PFSK-1 (cell line): ENCODE results near the gene DLGAP1.

Experiments used
- FOXP2 ChIP-seq: optimal IDR thresholded peaks from 2 replicates; pipeline ENCODE3; 2011; ENCODE audit warnings: borderline replicate concordance, control low read depth, inconsistent platforms; ENCODE audit not compliant: insufficient read depth; ENCODE audit errors: extremely low read length, extremely low read depth
- POLR2AphosphoS5 ChIP-seq: IDR thresholded peaks from 2 replicates; pipeline ENCODE4 v1.6.1; 2012; ENCODE audit warnings: low read depth, mild to moderate bottlenecking, control low read depth, low read length, moderate library complexity
- TAF1 ChIP-seq: IDR thresholded peaks from 2 replicates; pipeline ENCODE4 v1.6.1; 2012; ENCODE audit warnings: low read length, control low read depth, borderline replicate concordance; ENCODE audit not compliant: insufficient read depth
- TF ChIP-seq, protein P1 (sequence below), 2 experiments: IDR thresholded peaks; 2 replicates each; pipeline versions ENCODE4 v1.6.1 to v1.8.0; 2011 to 2012; ENCODE audit warnings: low read depth in 2 of 2, low read length in 2 of 2, control low read depth in 1 of 2, inconsistent platforms in 1 of 2, mild to moderate bottlenecking in 1 of 2, moderate library complexity in 1 of 2; ENCODE audit not compliant: insufficient read depth in 1 of 2

DNA sequence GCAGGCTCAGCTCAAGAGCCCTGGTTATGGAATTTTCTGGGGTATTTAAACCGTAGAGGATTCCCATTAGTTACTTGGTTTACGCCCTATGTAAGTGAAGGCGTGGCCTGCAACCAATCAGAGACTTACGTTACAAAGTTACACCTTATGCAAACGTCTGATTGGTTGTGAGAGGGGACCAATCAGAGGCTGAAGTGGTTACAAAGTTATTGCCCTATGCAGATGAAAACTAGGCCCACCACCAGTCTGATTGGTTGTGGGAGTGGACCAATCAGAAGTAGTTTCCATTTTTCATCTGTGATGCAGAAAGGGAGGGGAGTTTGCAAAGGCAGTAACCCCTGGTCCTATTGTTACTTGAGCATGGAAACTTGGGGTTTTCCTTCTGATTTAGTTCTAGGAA, 49.1 kb downstream of the DLGAP1 start:
- TF ChIP-seq FOXP2 = no peak
- TF ChIP-seq POLR2AphosphoS5 = no peak
- TF ChIP-seq TAF1 = no peak
- TF ChIP-seq, protein P1, sequence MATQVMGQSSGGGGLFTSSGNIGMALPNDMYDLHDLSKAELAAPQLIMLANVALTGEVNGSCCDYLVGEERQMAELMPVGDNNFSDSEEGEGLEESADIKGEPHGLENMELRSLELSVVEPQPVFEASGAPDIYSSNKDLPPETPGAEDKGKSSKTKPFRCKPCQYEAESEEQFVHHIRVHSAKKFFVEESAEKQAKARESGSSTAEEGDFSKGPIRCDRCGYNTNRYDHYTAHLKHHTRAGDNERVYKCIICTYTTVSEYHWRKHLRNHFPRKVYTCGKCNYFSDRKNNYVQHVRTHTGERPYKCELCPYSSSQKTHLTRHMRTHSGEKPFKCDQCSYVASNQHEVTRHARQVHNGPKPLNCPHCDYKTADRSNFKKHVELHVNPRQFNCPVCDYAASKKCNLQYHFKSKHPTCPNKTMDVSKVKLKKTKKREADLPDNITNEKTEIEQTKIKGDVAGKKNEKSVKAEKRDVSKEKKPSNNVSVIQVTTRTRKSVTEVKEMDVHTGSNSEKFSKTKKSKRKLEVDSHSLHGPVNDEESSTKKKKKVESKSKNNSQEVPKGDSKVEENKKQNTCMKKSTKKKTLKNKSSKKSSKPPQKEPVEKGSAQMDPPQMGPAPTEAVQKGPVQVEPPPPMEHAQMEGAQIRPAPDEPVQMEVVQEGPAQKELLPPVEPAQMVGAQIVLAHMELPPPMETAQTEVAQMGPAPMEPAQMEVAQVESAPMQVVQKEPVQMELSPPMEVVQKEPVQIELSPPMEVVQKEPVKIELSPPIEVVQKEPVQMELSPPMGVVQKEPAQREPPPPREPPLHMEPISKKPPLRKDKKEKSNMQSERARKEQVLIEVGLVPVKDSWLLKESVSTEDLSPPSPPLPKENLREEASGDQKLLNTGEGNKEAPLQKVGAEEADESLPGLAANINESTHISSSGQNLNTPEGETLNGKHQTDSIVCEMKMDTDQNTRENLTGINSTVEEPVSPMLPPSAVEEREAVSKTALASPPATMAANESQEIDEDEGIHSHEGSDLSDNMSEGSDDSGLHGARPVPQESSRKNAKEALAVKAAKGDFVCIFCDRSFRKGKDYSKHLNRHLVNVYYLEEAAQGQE (IDR thresholded peaks at IDR 0.05; ENCODE audit: insufficient read depth in 1 of 2, low read depth in 2 of 2, low read length in 2 of 2) = no peak
